GM12801 (cell line): ENCODE data around the gene CD47.

Source experiments
- CTCF ChIP-seq: IDR thresholded peaks from one replicate; pipeline ENCODE4 v1.5.1; 2011; ENCODE audit warnings: control low read depth; ENCODE audit not compliant: insufficient read length; ENCODE audit errors: extremely low read depth

CD47 gene

GRCh38 chr3:108090701-108091497, at the start of gene CD47:
TSS of gene CD47 (minus strand) at chr3:108091031. CDS start at chr3:108090908, 123 bp downstream.
- no peak for TF ChIP-seq CTCF

GRCh38 chr3:108137460-108137814, 46.6 kb upstream of the CD47 start:
- no peak for TF ChIP-seq CTCF

- TF ChIP-seq CTCF: no peak
Observed at GRCh38 chr3:108136561-108137459, 46.0 kb upstream of the CD47 start.

GRCh38 chr3:108134555-108134880, 43.7 kb upstream of the CD47 start:
- TF ChIP-seq CTCF: no peak

GRCh38 chr3:108133858-108134554, 43.2 kb upstream of the CD47 start:
- TF ChIP-seq CTCF: no peak

GRCh38 chr3:108133048-108133369, 42.2 kb upstream of the CD47 start:
- TF ChIP-seq CTCF: no peak

GRCh38 chr3:108131475-108132134, 40.8 kb upstream of the CD47 start:
- TF ChIP-seq CTCF: no peak
